HepG2 (cell line): ENCODE results near the gene CDK5RAP2. TPM values are rescaled to one million over a fixed set of nuclear protein-coding genes. Genes with fewer than 3 reads are reported as not detected.

Experiments used
- AHR ChIP-seq: IDR thresholded peaks from 2 replicates; pipeline ENCODE4 v1.6.1; 2018; ENCODE audit warnings: missing genetic modification reagents, missing compliant biosample characterization
- ATF1 ChIP-seq: IDR thresholded peaks from 2 replicates; pipeline ENCODE4 v1.6.1; 2016; ENCODE audit warnings: mild to moderate bottlenecking, control low read depth
- ATF6 ChIP-seq: sonication (generic); formaldehyde crosslinking; conservative IDR thresholded peaks from 2 replicates; pipeline ENCODE4 v1.4.0; 2020; ENCODE audit warnings: missing genetic modification reagents
- CHD4 ChIP-seq: fragments of 200-600 bp; sonication (generic); IDR thresholded peaks from 2 replicates; pipeline ENCODE4 v1.7.0; 2017; ENCODE audit warnings: mild to moderate bottlenecking, low read length, borderline replicate concordance
- EZH2 ChIP-seq: conservative IDR thresholded peaks from 2 replicates; pipeline ENCODE4 v1.6.1; 2012; ENCODE audit warnings: mild to moderate bottlenecking, low read depth, low read length, moderate library complexity
- FOXA3 ChIP-seq: IDR thresholded peaks from 2 replicates; pipeline ENCODE4 v1.6.1; 2016; ENCODE audit warnings: missing genetic modification reagents, missing compliant biosample characterization
- HNRNPL ChIP-seq: fragments of 200-400 bp; formaldehyde crosslinking; IDR thresholded peaks from 2 replicates; pipeline ENCODE4 v1.6.1; 2017; ENCODE audit warnings: mild to moderate bottlenecking, low read depth, low read length
- KLF13 ChIP-seq: sonication (generic); formaldehyde crosslinking; IDR thresholded peaks from 2 replicates; pipeline ENCODE4 v1.4.0; 2020; ENCODE audit warnings: mild to moderate bottlenecking, missing genetic modification reagents
- MAFF ChIP-seq: IDR thresholded peaks from 2 replicates; pipeline ENCODE4 v1.6.1; 2011; ENCODE audit warnings: low read depth, low read length, improper control_type of control experiment
- MAFK ChIP-seq, 2 experiments: IDR thresholded peaks in 1 of 2; conservative IDR thresholded peaks in 1 of 2; 2 replicates each; pipeline ENCODE4 v1.6.1; 2011; ENCODE audit warnings: improper control_type of control experiment in 2 of 2, low read length in 2 of 2
- MED1 ChIP-seq: sonication (generic); formaldehyde crosslinking; IDR thresholded peaks from 2 replicates; pipeline ENCODE4 v1.4.0; 2020; ENCODE audit warnings: missing genetic modification reagents
- NFYC ChIP-seq: IDR thresholded peaks from 2 replicates; pipeline ENCODE4 v1.6.1; 2016; ENCODE audit warnings: missing genetic modification reagents, missing compliant biosample characterization
- PAF1 ChIP-seq: IDR thresholded peaks from 2 replicates; pipeline ENCODE4 v1.6.1; 2016; ENCODE audit warnings: missing genetic modification reagents, missing compliant biosample characterization
- POLR2AphosphoS2 ChIP-seq: IDR thresholded peaks from 2 replicates; pipeline ENCODE4 v1.6.1; 2011; ENCODE audit warnings: low read depth, low read length, improper control_type of control experiment
- POLR2AphosphoS5 ChIP-seq: IDR thresholded peaks from 2 replicates; pipeline ENCODE4 v1.6.1; 2012; ENCODE audit warnings: low read depth, low read length
- PTBP1 ChIP-seq: fragments of 200-400 bp; formaldehyde crosslinking; IDR thresholded peaks from 2 replicates; pipeline ENCODE4 v1.6.1; 2018; ENCODE audit warnings: low read length, low read depth; ENCODE audit not compliant: poor library complexity, severe bottlenecking
- RBAK ChIP-seq: sonication (generic); formaldehyde crosslinking; IDR thresholded peaks from 2 replicates; pipeline ENCODE4 v1.5.1; 2020; ENCODE audit warnings: mild to moderate bottlenecking, missing genetic modification reagents
- SAP130 ChIP-seq: IDR thresholded peaks from 2 replicates; pipeline ENCODE4 v1.6.1; 2016; ENCODE audit warnings: low read depth
- SATB2 ChIP-seq: sonication (generic); formaldehyde crosslinking; IDR thresholded peaks from 2 replicates; pipeline ENCODE4 v1.5.0; 2020; ENCODE audit warnings: missing genetic modification reagents
- SMYD3 ChIP-seq: sonication (generic); formaldehyde crosslinking; IDR thresholded peaks from 2 replicates; pipeline ENCODE4 v1.8.1; 2023; ENCODE audit warnings: mild to moderate bottlenecking, missing genetic modification reagents
- SRY ChIP-seq: sonication (generic); formaldehyde crosslinking; IDR thresholded peaks from 2 replicates; pipeline ENCODE4 v1.8.0; 2022; ENCODE audit warnings: mild to moderate bottlenecking, missing genetic modification reagents
- SYNCRIP ChIP-seq: fragments of 200-400 bp; formaldehyde crosslinking; IDR thresholded peaks from 2 replicates; pipeline ENCODE4 v1.6.1; 2018; ENCODE audit warnings: mild to moderate bottlenecking, low read depth, low read length; ENCODE audit not compliant: insufficient read depth
- TAF1 ChIP-seq: sonication (generic); formaldehyde crosslinking; IDR thresholded peaks from 2 replicates; pipeline ENCODE4 v1.4.0; 2020; ENCODE audit warnings: missing genetic modification reagents
- TAF15 ChIP-seq: fragments of 200-400 bp; formaldehyde crosslinking; IDR thresholded peaks from one replicate; pipeline ENCODE4 v1.6.1; 2018; ENCODE audit warnings: mild to moderate bottlenecking, low read depth, low read length; ENCODE audit not compliant: poor library complexity, severe bottlenecking
- WIZ ChIP-seq: sonication (generic); formaldehyde crosslinking; IDR thresholded peaks from 2 replicates; pipeline ENCODE4 v1.5.1; 2020; ENCODE audit warnings: mild to moderate bottlenecking, missing genetic modification reagents
- ZIK1 ChIP-seq: sonication (generic); formaldehyde crosslinking; IDR thresholded peaks from 2 replicates; pipeline ENCODE4 v1.5.0; 2020; ENCODE audit warnings: mild to moderate bottlenecking, low read depth, missing genetic modification reagents, borderline replicate concordance
- ZNF331 ChIP-seq: sonication (generic); formaldehyde crosslinking; IDR thresholded peaks from 2 replicates; pipeline ENCODE4 v1.4.0; 2020; ENCODE audit warnings: missing genetic modification reagents
- ZNF512 ChIP-seq: sonication (generic); formaldehyde crosslinking; IDR thresholded peaks from 2 replicates; pipeline ENCODE4 v1.4.0; 2020; ENCODE audit warnings: mild to moderate bottlenecking, missing genetic modification reagents
- ZNF563 ChIP-seq: sonication (generic); formaldehyde crosslinking; IDR thresholded peaks from 2 replicates; pipeline ENCODE4 v1.8.0; 2022; ENCODE audit warnings: mild to moderate bottlenecking, moderate library complexity, missing genetic modification reagents
- polyA plus RNA-seq, 8 experiments: library from polyadenylated mRNA; depleted of rRNA in 3 of 8; stranded (reverse) in 7 of 8; unstranded in 1 of 8; fragments of >200 nt; fragmentation: Illumina TruSeq in 4 of 8; extraction: Trizol in 4 of 8; gene quantifications; 2 replicates each; pipeline versions ENCODE4 v1.2.1 to v1.2.3, GENCODE V29; 2011 to 2016; ENCODE audit warnings: low read depth in 4 of 8, missing spikeins in 1 of 8, mixed read lengths in 1 of 8; ENCODE audit not compliant: insufficient read depth in 1 of 8
- total RNA-seq, 5 experiments: library from RNA; depleted of rRNA; stranded (reverse); fragments of >200 nt; fragmentation: Illumina TruSeq; extraction: Trizol; gene quantifications; 2 replicates each; pipeline ENCODE4 v1.2.3, GENCODE V29; 2016; ENCODE audit warnings: low read depth in 1 of 5

The CDK5RAP2 gene
- total and polyA plus RNA-seq, 2 of the 13 experiments (the other 11 are each of a cell fraction or from before 2014, with no cell fraction given) = 31.8 to 42.2 TPM

GRCh38 chr9:120386390-120387131 is 193.4 kb downstream of the CDK5RAP2 start (continued):
- TF ChIP-seq POLR2AphosphoS5 (0 out of 2 replicates have a peak, but pooled peaks have one; percentile 18), SAP130 (no peak), ATF1 (CRISPR knock-in tag) (no peak), FOXA3 (CRISPR knock-in tag) (peak; percentile 20; the same call in 1 of the 2 replicates), SRY (no peak), TAF15 (no peak), ZNF512 (CRISPR knock-in tag) (no peak), PTBP1 (no peak), ZNF563 (CRISPR knock-in tag) (no peak), POLR2AphosphoS2 (no peak), SATB2 (CRISPR knock-in tag) (no peak), SMYD3 (CRISPR knock-in tag) (no peak), ATF6 (no peak), AHR (CRISPR knock-in tag) (no peak), EZH2 (no peak), PAF1 (no peak), MAFF (no peak), SYNCRIP (no peak), RBAK (CRISPR knock-in tag) (no peak), ZNF331 (no peak), TAF1 (no peak), WIZ (no peak), NFYC (CRISPR knock-in tag) (no peak), MED1 (CRISPR knock-in tag) (peak; percentile 49), HNRNPL (no peak), CHD4 (no peak; the same call in 1 of the 2 replicates), KLF13 (CRISPR knock-in tag) (no peak), MAFK (conservative IDR thresholded peaks at IDR 0.05 in 1 of 2, IDR thresholded peaks at IDR 0.05 in 1 of 2; ENCODE audit: low read length in 2 of 2) (no peak), ZIK1 (no peak)
